H1 (cell line): ENCODE data around the gene IQCK. TPM values are rescaled to one million over a fixed set of nuclear protein-coding genes. Genes with fewer than 3 reads are reported as not detected.

Experiments
- E2F6 ChIP-seq: IDR thresholded peaks from 2 replicates; pipeline ENCODE4 v1.6.1; 2012; ENCODE audit warnings: inconsistent platforms
- HDAC6 ChIP-seq: IDR thresholded peaks from one replicate; pipeline ENCODE4 v1.7.1; 2012; ENCODE audit warnings: low read depth, mild to moderate bottlenecking, inconsistent platforms, low read length, moderate library complexity
- JUN ChIP-seq: IDR thresholded peaks from 2 replicates; pipeline ENCODE4 v1.6.1; 2011; ENCODE audit warnings: low read depth, mild to moderate bottlenecking, improper control_type of control experiment, low read length
- JUND ChIP-seq: IDR thresholded peaks from 2 replicates; pipeline ENCODE4 v1.6.1; 2011; ENCODE audit warnings: mild to moderate bottlenecking, improper control_type of control experiment, low read length
- MAFK ChIP-seq: IDR thresholded peaks from 2 replicates; pipeline ENCODE4 v1.6.1; 2012; ENCODE audit warnings: low read depth, mild to moderate bottlenecking, improper control_type of control experiment, low read length
- POLR2A ChIP-seq, 2 experiments: IDR thresholded peaks; 1 replicate in 1 of 2; 2 replicates in 1 of 2; pipeline ENCODE4 v1.6.1; 2011; ENCODE audit warnings: low read depth in 2 of 2, low read length in 2 of 2, mild to moderate bottlenecking in 2 of 2; ENCODE audit errors: control extremely low read depth in 1 of 2
- RBBP5 ChIP-seq: IDR thresholded peaks from 2 replicates; pipeline ENCODE4 v1.7.1; 2012; ENCODE audit warnings: low read depth, mild to moderate bottlenecking, inconsistent platforms, low read length, moderate library complexity, borderline replicate concordance
- RXRA ChIP-seq: IDR thresholded peaks from 2 replicates; pipeline ENCODE4 v1.6.1; 2011; ENCODE audit warnings: low read depth, mild to moderate bottlenecking, low read length, moderate library complexity; ENCODE audit not compliant: insufficient read depth
- SP1 ChIP-seq: IDR thresholded peaks from 2 replicates; pipeline ENCODE4 v1.6.1; 2011; ENCODE audit warnings: low read depth, low read length
- TAF7 ChIP-seq: optimal IDR thresholded peaks from 2 replicates; pipeline ENCODE3; 2011; ENCODE audit warnings: low read depth, mild to moderate bottlenecking, inconsistent platforms, low read length, moderate library complexity, borderline replicate concordance
- polyA plus RNA-seq, 7 experiments: library from polyadenylated mRNA; depleted of rRNA in 3 of 7; stranded (reverse) in 5 of 7; unstranded in 2 of 7; fragments of >200 nt in 5 of 7; fragments of 200-250 nt in 2 of 7; gene quantifications; 1 replicate in 5 of 7; 2 replicates in 1 of 7; 4 replicates in 1 of 7; pipeline versions ENCODE4 v1.2.1 to v1.2.3, GENCODE V29; 2011 to 2013; ENCODE audit warnings: missing spikeins in 2 of 7, mixed read lengths in 2 of 7
- total RNA-seq: library from RNA; stranded (reverse); fragmentation: NEBNext Ultra II Directional; extraction: Animal tissue kit (Norgen Biotek cat#: 25700); gene quantifications from 2 replicates; pipeline ENCODE4 v1.2.1, GENCODE V29; 2021
- TF ChIP-seq, protein P1 (sequence below): fragments of 300-600 bp; sonication (generic); IDR thresholded peaks from 2 replicates; pipeline ENCODE4 v1.7.1; 2012; ENCODE audit warnings: low read length, moderate library complexity, mild to moderate bottlenecking, inconsistent platforms; ENCODE audit not compliant: insufficient replicate concordance

IQCK gene
- total and polyA plus RNA-seq, 2 of the 8 experiments (the other 6 are each of a cell fraction or from before 2014, with no cell fraction given), result 6.2 to 9.3 TPM

GRCh38 chr16:19899605-19899955, 181.5 kb downstream of the IQCK start (continued):
- TF ChIP-seq, protein P1, sequence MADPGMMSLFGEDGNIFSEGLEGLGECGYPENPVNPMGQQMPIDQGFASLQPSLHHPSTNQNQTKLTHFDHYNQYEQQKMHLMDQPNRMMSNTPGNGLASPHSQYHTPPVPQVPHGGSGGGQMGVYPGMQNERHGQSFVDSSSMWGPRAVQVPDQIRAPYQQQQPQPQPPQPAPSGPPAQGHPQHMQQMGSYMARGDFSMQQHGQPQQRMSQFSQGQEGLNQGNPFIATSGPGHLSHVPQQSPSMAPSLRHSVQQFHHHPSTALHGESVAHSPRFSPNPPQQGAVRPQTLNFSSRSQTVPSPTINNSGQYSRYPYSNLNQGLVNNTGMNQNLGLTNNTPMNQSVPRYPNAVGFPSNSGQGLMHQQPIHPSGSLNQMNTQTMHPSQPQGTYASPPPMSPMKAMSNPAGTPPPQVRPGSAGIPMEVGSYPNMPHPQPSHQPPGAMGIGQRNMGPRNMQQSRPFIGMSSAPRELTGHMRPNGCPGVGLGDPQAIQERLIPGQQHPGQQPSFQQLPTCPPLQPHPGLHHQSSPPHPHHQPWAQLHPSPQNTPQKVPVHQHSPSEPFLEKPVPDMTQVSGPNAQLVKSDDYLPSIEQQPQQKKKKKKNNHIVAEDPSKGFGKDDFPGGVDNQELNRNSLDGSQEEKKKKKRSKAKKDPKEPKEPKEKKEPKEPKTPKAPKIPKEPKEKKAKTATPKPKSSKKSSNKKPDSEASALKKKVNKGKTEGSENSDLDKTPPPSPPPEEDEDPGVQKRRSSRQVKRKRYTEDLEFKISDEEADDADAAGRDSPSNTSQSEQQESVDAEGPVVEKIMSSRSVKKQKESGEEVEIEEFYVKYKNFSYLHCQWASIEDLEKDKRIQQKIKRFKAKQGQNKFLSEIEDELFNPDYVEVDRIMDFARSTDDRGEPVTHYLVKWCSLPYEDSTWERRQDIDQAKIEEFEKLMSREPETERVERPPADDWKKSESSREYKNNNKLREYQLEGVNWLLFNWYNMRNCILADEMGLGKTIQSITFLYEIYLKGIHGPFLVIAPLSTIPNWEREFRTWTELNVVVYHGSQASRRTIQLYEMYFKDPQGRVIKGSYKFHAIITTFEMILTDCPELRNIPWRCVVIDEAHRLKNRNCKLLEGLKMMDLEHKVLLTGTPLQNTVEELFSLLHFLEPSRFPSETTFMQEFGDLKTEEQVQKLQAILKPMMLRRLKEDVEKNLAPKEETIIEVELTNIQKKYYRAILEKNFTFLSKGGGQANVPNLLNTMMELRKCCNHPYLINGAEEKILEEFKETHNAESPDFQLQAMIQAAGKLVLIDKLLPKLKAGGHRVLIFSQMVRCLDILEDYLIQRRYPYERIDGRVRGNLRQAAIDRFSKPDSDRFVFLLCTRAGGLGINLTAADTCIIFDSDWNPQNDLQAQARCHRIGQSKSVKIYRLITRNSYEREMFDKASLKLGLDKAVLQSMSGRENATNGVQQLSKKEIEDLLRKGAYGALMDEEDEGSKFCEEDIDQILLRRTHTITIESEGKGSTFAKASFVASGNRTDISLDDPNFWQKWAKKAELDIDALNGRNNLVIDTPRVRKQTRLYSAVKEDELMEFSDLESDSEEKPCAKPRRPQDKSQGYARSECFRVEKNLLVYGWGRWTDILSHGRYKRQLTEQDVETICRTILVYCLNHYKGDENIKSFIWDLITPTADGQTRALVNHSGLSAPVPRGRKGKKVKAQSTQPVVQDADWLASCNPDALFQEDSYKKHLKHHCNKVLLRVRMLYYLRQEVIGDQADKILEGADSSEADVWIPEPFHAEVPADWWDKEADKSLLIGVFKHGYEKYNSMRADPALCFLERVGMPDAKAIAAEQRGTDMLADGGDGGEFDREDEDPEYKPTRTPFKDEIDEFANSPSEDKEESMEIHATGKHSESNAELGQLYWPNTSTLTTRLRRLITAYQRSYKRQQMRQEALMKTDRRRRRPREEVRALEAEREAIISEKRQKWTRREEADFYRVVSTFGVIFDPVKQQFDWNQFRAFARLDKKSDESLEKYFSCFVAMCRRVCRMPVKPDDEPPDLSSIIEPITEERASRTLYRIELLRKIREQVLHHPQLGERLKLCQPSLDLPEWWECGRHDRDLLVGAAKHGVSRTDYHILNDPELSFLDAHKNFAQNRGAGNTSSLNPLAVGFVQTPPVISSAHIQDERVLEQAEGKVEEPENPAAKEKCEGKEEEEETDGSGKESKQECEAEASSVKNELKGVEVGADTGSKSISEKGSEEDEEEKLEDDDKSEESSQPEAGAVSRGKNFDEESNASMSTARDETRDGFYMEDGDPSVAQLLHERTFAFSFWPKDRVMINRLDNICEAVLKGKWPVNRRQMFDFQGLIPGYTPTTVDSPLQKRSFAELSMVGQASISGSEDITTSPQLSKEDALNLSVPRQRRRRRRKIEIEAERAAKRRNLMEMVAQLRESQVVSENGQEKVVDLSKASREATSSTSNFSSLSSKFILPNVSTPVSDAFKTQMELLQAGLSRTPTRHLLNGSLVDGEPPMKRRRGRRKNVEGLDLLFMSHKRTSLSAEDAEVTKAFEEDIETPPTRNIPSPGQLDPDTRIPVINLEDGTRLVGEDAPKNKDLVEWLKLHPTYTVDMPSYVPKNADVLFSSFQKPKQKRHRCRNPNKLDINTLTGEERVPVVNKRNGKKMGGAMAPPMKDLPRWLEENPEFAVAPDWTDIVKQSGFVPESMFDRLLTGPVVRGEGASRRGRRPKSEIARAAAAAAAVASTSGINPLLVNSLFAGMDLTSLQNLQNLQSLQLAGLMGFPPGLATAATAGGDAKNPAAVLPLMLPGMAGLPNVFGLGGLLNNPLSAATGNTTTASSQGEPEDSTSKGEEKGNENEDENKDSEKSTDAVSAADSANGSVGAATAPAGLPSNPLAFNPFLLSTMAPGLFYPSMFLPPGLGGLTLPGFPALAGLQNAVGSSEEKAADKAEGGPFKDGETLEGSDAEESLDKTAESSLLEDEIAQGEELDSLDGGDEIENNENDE, result no peak
- TF ChIP-seq RBBP5 (no peak), POLR2A (IDR thresholded peaks at IDR 0.05; ENCODE audit: control extremely low read depth in 1 of 2, low read depth in 2 of 2, low read length in 2 of 2) (no peak), MAFK (no peak), SP1 (no peak), RXRA (no peak), JUND (no peak), TAF7 (no peak), HDAC6 (no peak), JUN (no peak), E2F6 (no peak)
